Measurements from ENCODE around the gene TRPM3. TPM values are rescaled to one million over a fixed set of nuclear protein-coding genes. Genes with fewer than 3 reads are reported as not detected.

TRPM3 gene
- polyA plus RNA-seq, 3 donors from 2014 or later, result not detected

- no peaks in the 10 kb centered on the region for H3K4me1 Mint-ChIP-seq
- peaks cover 0 to 5% (median 1%) of the 10 kb centered on the region in 3 donors for H3K27me3 Mint-ChIP-seq (ENCODE audit: low read depth in 3 of 3)
- DNase-seq, result no peak
- no peak overlapping the region for H3K27ac Mint-ChIP-seq
- no peaks in the 10 kb centered on the region for H3K36me3 Mint-ChIP-seq
- no peaks in the 10 kb centered on the region for H3K9me3 Mint-ChIP-seq
- H3K4me3 Mint-ChIP-seq, result no peak overlapping the region
These were observed 564.6 kb downstream of the TRPM3 start for GRCh38 chr9:70556771-70557170.

- H3K27ac Mint-ChIP-seq, result no peak overlapping the region
- no peak for DNase-seq
- no peak overlapping the region for H3K4me3 Mint-ChIP-seq
- H3K9me3 Mint-ChIP-seq, result no peaks in the 10 kb centered on the region
- H3K4me1 Mint-ChIP-seq, result no peaks in the 10 kb centered on the region
- peaks cover 0 to 7% (median 1%) of the 10 kb centered on the region in 3 donors for H3K27me3 Mint-ChIP-seq (ENCODE audit: low read depth in 3 of 3)
- peaks cover 0 to 4% (median 0%) of the 10 kb centered on the region in 3 donors for H3K36me3 Mint-ChIP-seq
These were observed 566.5 kb downstream of the TRPM3 start for GRCh38 chr9:70554881-70555280.

DNA sequence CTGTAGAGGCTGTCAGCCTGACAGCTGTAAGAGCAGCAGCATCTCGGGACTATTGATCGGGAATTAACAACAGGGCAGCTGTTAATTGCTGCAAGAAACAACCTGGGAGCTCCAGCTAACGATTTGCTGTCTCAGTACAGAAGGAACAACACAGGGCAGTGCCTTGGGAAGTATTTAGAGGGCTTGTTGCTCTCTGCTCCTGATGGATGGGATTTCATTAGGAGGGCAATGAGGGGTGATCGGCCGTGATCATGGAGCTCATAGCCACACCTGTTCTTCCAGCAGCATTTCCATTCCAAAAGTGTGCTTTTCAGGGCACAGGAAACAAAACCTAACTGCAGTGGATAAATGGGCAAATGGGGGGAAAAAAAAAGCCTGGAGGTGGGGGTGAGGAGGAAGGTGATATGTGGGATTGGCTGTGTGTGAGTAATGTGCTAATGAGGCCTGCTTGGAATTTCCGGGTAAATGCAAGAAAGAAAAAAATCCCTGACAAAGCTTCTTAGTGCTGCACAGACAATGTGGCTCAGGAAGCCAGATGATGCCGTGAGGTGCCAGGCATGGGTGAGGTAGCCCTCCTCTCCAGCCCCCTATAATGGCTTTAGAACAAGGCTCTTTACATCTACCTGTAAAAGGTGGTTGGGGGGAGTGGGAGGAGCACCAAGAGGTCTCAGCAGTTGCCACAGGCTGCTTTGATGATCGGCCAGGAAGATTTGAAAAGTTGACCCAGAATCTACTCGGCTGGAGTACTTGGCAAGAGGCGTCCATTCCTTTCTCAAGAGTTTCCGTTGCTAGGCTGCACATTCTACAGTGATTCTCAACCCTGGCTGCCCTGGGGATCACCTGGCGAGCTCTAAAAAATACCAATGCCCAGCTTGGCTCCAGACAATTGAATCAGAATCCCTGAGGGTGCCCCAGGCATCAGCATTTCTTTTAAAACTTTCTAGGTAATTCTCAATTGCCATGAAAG, 567.4 kb downstream of the TRPM3 start:
- no peak for DNase-seq
- H3K4me3 Mint-ChIP-seq, result no peak overlapping the region
- no peaks in the 10 kb centered on the region for H3K4me1 Mint-ChIP-seq
- H3K9me3 Mint-ChIP-seq, result no peaks in the 10 kb centered on the region
- peaks cover 0 to 7% (median 1%) of the 10 kb centered on the region in 3 donors for H3K27me3 Mint-ChIP-seq (ENCODE audit: low read depth in 3 of 3)
- H3K36me3 Mint-ChIP-seq, result peaks cover 0 to 4% (median 0%) of the 10 kb centered on the region in 3 donors
- no peak overlapping the region for H3K27ac Mint-ChIP-seq

DNA sequence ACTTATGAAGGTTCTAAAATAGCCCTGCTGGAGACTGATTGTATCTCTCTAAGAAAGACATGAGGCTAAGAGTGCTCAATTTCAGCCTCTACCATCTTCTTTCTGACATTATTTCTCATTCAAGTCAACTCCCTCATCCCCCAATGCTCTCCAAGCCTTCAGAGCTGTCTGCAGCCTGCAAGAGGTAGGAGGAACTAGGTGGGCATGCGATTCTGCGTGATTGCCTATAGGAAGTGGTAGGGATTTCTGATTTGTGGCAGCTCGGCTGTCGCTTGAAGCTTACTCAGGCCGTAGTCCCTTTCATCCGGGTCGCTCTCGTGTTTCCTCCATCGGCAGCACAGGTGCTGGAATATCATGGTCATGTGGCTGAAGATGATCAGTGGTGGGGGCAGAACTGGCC, 568.9 kb downstream of the TRPM3 start:
- no peaks in the 10 kb centered on the region for H3K4me1 Mint-ChIP-seq
- H3K27me3 Mint-ChIP-seq (ENCODE audit: low read depth in 3 of 3), result peaks cover 0 to 5% (median 3%) of the 10 kb centered on the region in 3 donors
- H3K27ac Mint-ChIP-seq, result no peak overlapping the region
- no peak for DNase-seq
- H3K36me3 Mint-ChIP-seq, result peaks cover 0 to 4% (median 0%) of the 10 kb centered on the region in 3 donors
- H3K9me3 Mint-ChIP-seq, result no peaks in the 10 kb centered on the region
- H3K4me3 Mint-ChIP-seq, result no peak overlapping the region

DNA sequence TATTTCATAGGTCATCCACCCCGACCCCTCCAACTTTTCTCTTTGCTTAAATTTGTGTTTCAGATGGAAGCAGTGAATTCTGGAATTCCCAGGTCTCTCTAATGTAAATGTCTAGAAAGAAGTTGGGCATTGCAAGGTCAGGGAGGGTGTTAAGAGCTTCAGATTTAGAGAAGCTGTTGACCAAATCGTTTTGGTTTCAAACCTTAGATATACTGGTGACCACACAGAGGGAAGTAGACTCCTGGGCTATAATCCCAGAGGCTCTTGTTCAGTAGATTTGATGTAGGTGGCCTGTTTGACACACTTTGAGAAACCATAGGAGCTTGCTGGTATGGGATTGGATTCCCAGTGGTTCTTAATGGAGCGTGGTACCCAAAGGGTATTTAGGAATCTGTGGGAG, 569.6 kb downstream of the TRPM3 start:
- no peak overlapping the region for H3K4me3 Mint-ChIP-seq
- no peak for DNase-seq
- H3K36me3 Mint-ChIP-seq, result peaks cover 0 to 4% (median 0%) of the 10 kb centered on the region in 3 donors
- H3K4me1 Mint-ChIP-seq, result no peaks in the 10 kb centered on the region
- H3K9me3 Mint-ChIP-seq, result no peaks in the 10 kb centered on the region
- peaks cover 0 to 5% (median 3%) of the 10 kb centered on the region in 3 donors for H3K27me3 Mint-ChIP-seq (ENCODE audit: low read depth in 3 of 3)
- no peak overlapping the region for H3K27ac Mint-ChIP-seq

DNA sequence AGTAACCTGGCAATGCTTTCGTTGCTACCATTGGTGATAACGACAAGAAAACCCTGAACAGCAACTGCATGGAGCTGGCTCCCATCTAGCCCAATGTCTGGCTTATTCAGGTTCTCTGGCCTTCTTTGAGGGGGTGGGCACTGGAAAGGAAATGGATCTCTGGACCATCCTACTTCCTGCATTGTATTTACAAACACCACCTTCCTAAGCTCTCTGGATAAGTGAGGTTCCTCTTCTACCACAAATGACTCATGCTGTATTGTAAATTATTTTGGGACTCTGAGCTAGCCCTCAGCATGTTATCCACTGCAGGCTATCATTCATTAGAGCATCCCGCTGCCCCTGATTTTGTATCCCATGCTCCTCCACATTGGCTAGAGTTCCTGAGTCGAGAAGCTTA, 570.0 kb downstream of the TRPM3 start:
- DNase-seq, result no peak
- H3K9me3 Mint-ChIP-seq, result no peaks in the 10 kb centered on the region
- H3K36me3 Mint-ChIP-seq, result peaks cover 0 to 4% (median 0%) of the 10 kb centered on the region in 3 donors
- H3K4me1 Mint-ChIP-seq, result no peaks in the 10 kb centered on the region
- H3K27me3 Mint-ChIP-seq (ENCODE audit: low read depth in 3 of 3), result peaks cover under 1 to 5% (median 3%) of the 10 kb centered on the region in 3 donors
- H3K27ac Mint-ChIP-seq, result no peak overlapping the region
- no peak overlapping the region for H3K4me3 Mint-ChIP-seq

DNA sequence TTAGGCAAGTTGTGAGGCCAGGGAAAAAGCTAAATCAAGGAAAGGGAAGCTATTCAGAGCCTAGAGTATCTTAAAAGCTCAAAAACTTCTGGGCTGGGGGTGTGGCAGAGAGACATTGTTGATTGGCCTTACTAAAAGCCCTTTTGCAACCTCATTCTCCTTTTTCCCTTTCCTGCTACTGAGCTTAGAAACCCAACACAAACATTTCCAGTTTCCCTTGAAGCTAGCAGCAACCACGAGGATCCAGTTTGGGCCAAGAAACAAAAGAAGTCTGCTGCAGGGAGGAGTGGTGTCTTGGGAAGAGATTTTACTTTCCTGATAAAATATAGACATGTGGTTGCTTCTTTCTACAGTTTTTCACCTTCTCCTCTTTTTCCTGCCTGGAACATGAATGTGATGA, 571.5 kb downstream of the TRPM3 start:
- H3K27me3 Mint-ChIP-seq (ENCODE audit: low read depth in 3 of 3), result peaks cover 2 to 5% (median 3%) of the 10 kb centered on the region in 3 donors
- peaks cover 0 to 4% (median 0%) of the 10 kb centered on the region in 3 donors for H3K36me3 Mint-ChIP-seq
- no peaks in the 10 kb centered on the region for H3K4me1 Mint-ChIP-seq
- no peak overlapping the region for H3K4me3 Mint-ChIP-seq
- H3K27ac Mint-ChIP-seq, result no peak overlapping the region
- no peak for DNase-seq
- H3K9me3 Mint-ChIP-seq, result no peaks in the 10 kb centered on the region

DNA sequence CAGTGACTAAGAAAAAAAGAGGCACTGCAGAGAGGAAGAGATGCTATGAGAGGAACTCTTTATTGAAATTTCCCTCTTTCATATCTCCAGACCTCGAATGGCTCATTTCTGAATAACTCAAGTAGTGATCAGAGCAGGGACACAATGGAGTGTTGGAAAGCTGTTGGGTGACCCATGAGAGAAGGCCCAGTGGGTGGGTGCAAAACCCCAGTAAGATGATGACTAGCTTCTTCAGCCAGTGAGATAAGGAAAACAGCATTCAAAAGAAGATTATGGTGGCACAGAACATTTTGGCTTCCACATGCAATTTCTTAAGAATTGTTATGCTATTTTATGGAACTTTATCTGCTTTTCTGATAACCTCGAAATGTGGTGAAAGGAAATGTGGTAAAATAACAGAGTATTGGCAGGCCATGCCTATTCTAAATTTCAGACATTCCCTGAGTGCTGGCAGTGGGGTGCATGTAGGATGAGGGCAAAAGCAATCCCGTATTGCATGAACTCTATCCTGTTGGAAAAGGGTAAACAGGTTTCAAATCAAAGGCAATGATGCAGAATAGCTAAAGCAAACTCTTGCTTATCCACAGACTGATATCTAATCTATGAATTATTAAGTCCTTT, 579.0 kb downstream of the TRPM3 start:
- no peak for DNase-seq
- Mint-ChIP-seq H3K4me3 (no peak overlapping the region), H3K27me3 (ENCODE audit: low read depth in 3 of 3) (peaks cover 2 to 4% (median 3%) of the 10 kb centered on the region in 3 donors), H3K27ac (no peak overlapping the region), H3K36me3 (no peaks in the 10 kb centered on the region), H3K4me1 (no peaks in the 10 kb centered on the region), H3K9me3 (no peaks in the 10 kb centered on the region)

GRCh38 chr9:70540016-70540415, 581.4 kb downstream of the TRPM3 start:
- H3K36me3 Mint-ChIP-seq, result no peaks in the 10 kb centered on the region
- H3K9me3 Mint-ChIP-seq, result no peaks in the 10 kb centered on the region
- no peak overlapping the region for H3K4me3 Mint-ChIP-seq
- no peak for DNase-seq
- H3K4me1 Mint-ChIP-seq, result no peaks in the 10 kb centered on the region
- H3K27ac Mint-ChIP-seq, result no peak overlapping the region
- H3K27me3 Mint-ChIP-seq (ENCODE audit: low read depth in 3 of 3), result peaks cover under 1 to 6% (median 4%) of the 10 kb centered on the region in 3 donors

DNA sequence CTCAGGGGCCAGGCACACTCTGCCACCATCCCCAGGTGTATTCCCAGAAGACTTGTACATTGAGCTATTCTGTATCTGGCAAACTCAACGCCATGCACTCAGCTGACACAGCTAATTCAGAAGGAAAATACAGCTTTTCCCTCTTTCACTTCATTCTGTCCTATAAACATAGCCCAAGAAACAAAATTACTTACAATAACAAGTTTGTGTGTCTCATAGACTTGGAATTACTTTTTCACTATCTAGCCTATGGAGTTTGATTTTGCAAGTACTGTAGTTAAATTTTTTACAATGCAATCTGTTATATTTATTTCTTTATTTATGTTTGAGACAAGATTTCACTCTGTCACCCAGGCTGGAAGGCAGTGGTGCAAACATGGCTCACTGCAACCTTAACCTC, 581.9 kb downstream of the TRPM3 start:
- no peak overlapping the region for H3K27ac Mint-ChIP-seq
- no peaks in the 10 kb centered on the region for H3K9me3 Mint-ChIP-seq
- no peaks in the 10 kb centered on the region for H3K4me1 Mint-ChIP-seq
- no peaks in the 10 kb centered on the region for H3K36me3 Mint-ChIP-seq
- DNase-seq, result no peak
- H3K4me3 Mint-ChIP-seq, result no peak overlapping the region
- peaks cover 0 to 6% (median 4%) of the 10 kb centered on the region in 3 donors for H3K27me3 Mint-ChIP-seq (ENCODE audit: low read depth in 3 of 3)

GRCh38 chr9:70539001-70539400, 582.4 kb downstream of the TRPM3 start:
- no peaks in the 10 kb centered on the region for H3K36me3 Mint-ChIP-seq
- no peak for DNase-seq
- H3K4me3 Mint-ChIP-seq, result no peak overlapping the region
- no peaks in the 10 kb centered on the region for H3K9me3 Mint-ChIP-seq
- no peak overlapping the region for H3K27ac Mint-ChIP-seq
- no peaks in the 10 kb centered on the region for H3K4me1 Mint-ChIP-seq
- peaks cover 0 to 6% (median 4%) of the 10 kb centered on the region in 3 donors for H3K27me3 Mint-ChIP-seq (ENCODE audit: low read depth in 3 of 3)

GRCh38 chr9:70537084-70537483, 584.3 kb downstream of the TRPM3 start:
- no peak for DNase-seq
- Mint-ChIP-seq H3K36me3 (no peaks in the 10 kb centered on the region), H3K4me1 (no peaks in the 10 kb centered on the region), H3K27ac (no peak overlapping the region), H3K9me3 (no peaks in the 10 kb centered on the region), H3K4me3 (no peak overlapping the region), H3K27me3 (ENCODE audit: low read depth in 3 of 3) (peaks cover 0 to 4% (median 4%) of the 10 kb centered on the region in 3 donors)

GRCh38 chr9:70535546-70536323, 585.7 kb downstream of the TRPM3 start:
- H3K27me3 Mint-ChIP-seq (ENCODE audit: low read depth in 3 of 3), result peaks cover 0 to 4% (median 4%) of the 10 kb centered on the region in 3 donors
- DNase-seq, result no peak
- no peaks in the 10 kb centered on the region for H3K9me3 Mint-ChIP-seq
- H3K4me1 Mint-ChIP-seq, result no peaks in the 10 kb centered on the region
- H3K27ac Mint-ChIP-seq, result no peak overlapping the region
- no peak overlapping the region for H3K4me3 Mint-ChIP-seq
- no peaks in the 10 kb centered on the region for H3K36me3 Mint-ChIP-seq

DNA sequence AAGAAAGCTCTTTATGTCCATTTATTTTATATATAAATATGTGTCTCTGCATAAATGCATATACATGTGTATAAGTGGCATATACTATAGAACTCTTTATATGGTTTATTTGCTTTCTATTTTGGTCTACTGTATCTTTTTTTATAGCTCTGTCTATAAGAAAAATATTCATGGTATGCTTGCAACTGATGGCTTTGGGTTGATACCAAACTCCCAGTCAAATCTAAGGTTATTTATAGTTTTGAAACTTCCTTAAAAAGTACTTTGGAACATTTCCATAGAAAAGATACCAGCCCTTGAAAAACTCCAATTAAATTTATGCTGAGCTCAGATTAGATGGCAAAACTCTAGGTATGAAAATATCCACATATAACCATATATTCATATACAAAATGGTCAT, 587.0 kb downstream of the TRPM3 start:
- DNase-seq, result no peak
- Mint-ChIP-seq H3K27ac (no peak overlapping the region), H3K27me3 (ENCODE audit: low read depth in 3 of 3) (peaks cover 0 to 4% (median 4%) of the 10 kb centered on the region in 3 donors)

More for the DNA sequence above, 587.0 kb downstream of the TRPM3 start:
- Mint-ChIP-seq H3K4me3 (no peak overlapping the region), H3K36me3 (no peaks in the 10 kb centered on the region), H3K4me1 (no peaks in the 10 kb centered on the region), H3K9me3 (no peaks in the 10 kb centered on the region)

Data from immature natural killer cell (primary cell).